CD14-positive monocyte (primary cell): ENCODE results near the gene SLC7A10. TPM values are rescaled to one million over a fixed set of nuclear protein-coding genes. Genes with fewer than 3 reads are reported as not detected.

Experiments used
- DNase-seq, 3 donors: peaks; one replicate each; pipeline ENCODE4 v3.0.0-alpha.2; 2011 to 2022
- H2AFZ ChIP-seq: 2 replicates; pipeline ENCODE4 v1.6.0; 2012; ENCODE audit warnings: mild to moderate bottlenecking, low read depth, low read length, inconsistent platforms; ENCODE audit not compliant: insufficient read depth, poor library complexity, severe bottlenecking
- H3K27ac ChIP-seq, 2 donors: 1 replicate in 1 of 2; 2 replicates in 1 of 2; pipeline ENCODE4 v1.5.1; 2012 to 2013; ENCODE audit warnings: low read length in 2 of 2, control low read depth in 1 of 2, inconsistent platforms in 1 of 2, low read depth in 1 of 2, mild to moderate bottlenecking in 1 of 2
- H3K27me3 ChIP-seq, 2 donors: one replicate each; pipeline versions ENCODE4 v1.6.0 to v1.6.1; 2011 to 2013; ENCODE audit warnings: low read length in 2 of 2; ENCODE audit not compliant: control insufficient read depth in 2 of 2, insufficient read depth in 2 of 2
- H3K36me3 ChIP-seq, 2 donors: replicated peaks in 1 of 2; 1 replicate in 1 of 2; 2 replicates in 1 of 2; pipeline versions ENCODE4 v1.5.1 to v1.6.1; 2012 to 2013; ENCODE audit warnings: low read length in 2 of 2, control low read depth in 1 of 2, inconsistent platforms in 1 of 2, mild to moderate bottlenecking in 1 of 2; ENCODE audit not compliant: insufficient read depth in 2 of 2, control insufficient read depth in 1 of 2
- H3K4me1 ChIP-seq, 2 donors: 1 replicate in 1 of 2; 2 replicates in 1 of 2; pipeline versions ENCODE4 v1.5.1 to v1.6.1; 2012 to 2013; ENCODE audit warnings: low read length in 2 of 2, control low read depth in 1 of 2, inconsistent platforms in 1 of 2, mild to moderate bottlenecking in 1 of 2, moderate library complexity in 1 of 2; ENCODE audit not compliant: insufficient read depth in 2 of 2, control insufficient read depth in 1 of 2
- H3K4me2 ChIP-seq: replicated peaks from 2 replicates; pipeline ENCODE3; 2012; ENCODE audit warnings: low read length, moderate library complexity, mild to moderate bottlenecking; ENCODE audit not compliant: poor library complexity, severe bottlenecking; ENCODE audit errors: extremely low read depth
- H3K4me3 ChIP-seq, 3 experiments: fragments of 200-600 bp in 1 of 3; sonication (generic) in 1 of 3; replicated peaks in 1 of 3; 1 replicate in 2 of 3; 2 replicates in 1 of 3; pipeline ENCODE4 v1.5.1; 2011 to 2013; ENCODE audit warnings: low read length in 3 of 3, mild to moderate bottlenecking in 3 of 3, control low read depth in 2 of 3, low read depth in 2 of 3, inconsistent platforms in 1 of 3, moderate library complexity in 1 of 3
- H3K79me2 ChIP-seq: 2 replicates; pipeline ENCODE4 v1.6.0; 2012; ENCODE audit warnings: mild to moderate bottlenecking, control low read depth, inconsistent platforms, low read length, moderate library complexity; ENCODE audit not compliant: insufficient read depth
- H3K9ac ChIP-seq: 2 replicates; pipeline ENCODE4 v1.6.0; 2017; ENCODE audit warnings: low read length, mild to moderate bottlenecking; ENCODE audit not compliant: insufficient read depth, poor library complexity, severe bottlenecking
- H3K9me3 ChIP-seq, 2 donors: replicated peaks in 1 of 2; 1 replicate in 1 of 2; 2 replicates in 1 of 2; pipeline versions ENCODE4 v1.5.1 to v1.6.1; 2012 to 2013; ENCODE audit warnings: low read length in 2 of 2, control low read depth in 1 of 2; ENCODE audit not compliant: control insufficient read depth in 1 of 2, insufficient read depth in 1 of 2
- H4K20me1 ChIP-seq: 2 replicates; pipeline ENCODE4 v1.6.0; 2012; ENCODE audit warnings: mild to moderate bottlenecking, low read length, control low read depth, moderate library complexity; ENCODE audit not compliant: insufficient read depth
- H3K27ac Mint-ChIP-seq, 7 donors: one replicate each; pipeline ENCODE4 v1.8.0; 2020; ENCODE audit warnings: mild to moderate bottlenecking in 7 of 7, mixed read lengths in 7 of 7, moderate library complexity in 6 of 7, inconsistent platforms in 2 of 7
- H3K27me3 Mint-ChIP-seq, 3 donors: one replicate each; pipeline ENCODE4 v1.8.0; 2021 to 2022; ENCODE audit warnings: low read depth in 3 of 3, mild to moderate bottlenecking in 3 of 3, mixed read lengths in 3 of 3, moderate library complexity in 3 of 3, inconsistent platforms in 1 of 3
- H3K36me3 Mint-ChIP-seq, 2 donors: one replicate each; pipeline ENCODE4 v1.8.0; 2020; ENCODE audit warnings: mixed read lengths in 2 of 2, inconsistent platforms in 1 of 2, mild to moderate bottlenecking in 1 of 2
- H3K4me1 Mint-ChIP-seq: one replicate; pipeline ENCODE4 v1.8.0; 2020; ENCODE audit warnings: mild to moderate bottlenecking, mixed read lengths
- H3K4me3 Mint-ChIP-seq, 2 donors: one replicate each; pipeline ENCODE4 v1.8.0; 2020; ENCODE audit warnings: mild to moderate bottlenecking in 2 of 2, mixed read lengths in 2 of 2, moderate library complexity in 1 of 2
- H3K9me3 Mint-ChIP-seq, 7 donors: one replicate each; pipeline ENCODE4 v1.8.0; 2020 to 2022; ENCODE audit warnings: mixed read lengths in 7 of 7, mild to moderate bottlenecking in 6 of 7, moderate library complexity in 6 of 7, inconsistent platforms in 2 of 7
- WGBS: methylation state at CpG from one replicate; pipeline ENCODE4 v1.1.5; 2013; ENCODE audit warnings: missing lambda C conversion rate; ENCODE audit not compliant: insufficient coverage; 5-methylcytosine and 5-hydroxymethylcytosine counted together
- intact Hi-C, 2 donors: fragments of 100-400 bp; cut with micrococcal nuclease; formaldehyde crosslinking; loops; one replicate each; pipeline versions ENCODE4 v1.15.0 to v1.15.1; 2023
- polyA plus RNA-seq, 3 donors: library from polyadenylated mRNA; depleted of rRNA in 1 of 3; unstranded in 2 of 3; stranded (reverse) in 1 of 3; fragments of 300-500 nt in 2 of 3; fragments of >200 nt in 1 of 3; fragmentation: Illumina TruSeq in 2 of 3; gene quantifications; 1 replicate in 2 of 3; 2 replicates in 1 of 3; pipeline ENCODE4 v1.2.3, GENCODE V29; 2012 to 2021
- TF ChIP-seq, protein P1 (sequence below): fragments of 200-600 bp; IDR thresholded peaks from one replicate; pipeline ENCODE4 v1.8.0; 2022; ENCODE audit warnings: antibody characterized with exemption, mild to moderate bottlenecking

The SLC7A10 gene
- polyA plus RNA-seq, 3 donors: 0.52 TPM; not detected in 2

DNA sequence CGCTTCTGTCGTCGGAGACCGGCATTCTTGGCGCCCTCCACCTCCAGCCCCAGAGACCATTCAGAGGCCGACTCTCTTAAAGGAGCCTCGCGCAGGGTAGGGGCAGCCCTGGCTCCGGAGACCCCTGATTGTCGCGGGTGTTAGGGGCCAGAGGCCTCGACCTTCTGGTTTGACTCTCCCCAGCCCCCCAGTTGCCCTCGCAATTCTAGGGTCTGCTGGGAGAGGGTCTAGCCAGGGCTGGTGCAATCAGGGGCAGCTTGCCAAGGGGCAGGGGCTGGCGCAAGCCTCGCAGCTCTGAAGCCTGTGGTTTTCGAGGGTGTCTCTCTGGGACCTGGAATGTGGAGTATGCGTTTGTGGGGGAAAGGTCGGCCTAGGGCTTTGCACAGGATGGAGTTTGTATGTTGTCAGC, 1.6 kb upstream of the SLC7A10 start:
- peaks cover 34 to 40% of the 10 kb centered on the region in 2 donors for H3K4me1 ChIP-seq
- no peak overlapping the region for H3K27ac ChIP-seq
- no peaks in the 10 kb centered on the region for H3K36me3 ChIP-seq
- H3K27me3 ChIP-seq: peaks cover 22 to 50% of the 10 kb centered on the region in 2 donors
- peaks cover 14 to 38% (median 28%) of the 10 kb centered on the region in 7 donors for H3K9me3 Mint-ChIP-seq
- H3K4me3 ChIP-seq: peak overlapping the region in 2 of 3 experiments; percentile 22 to 70
- H3K4me1 Mint-ChIP-seq: peaks cover 15% of the 10 kb centered on the region
- DNase-seq: no peak
- peak overlapping the region; percentile 49 for H3K9ac ChIP-seq
- H3K36me3 Mint-ChIP-seq: peaks cover 10 to 20% of the 10 kb centered on the region in 2 donors
- no peaks in the 10 kb centered on the region for H3K79me2 ChIP-seq
- peak overlapping the region; percentile 77 to 93 for H3K4me3 Mint-ChIP-seq
- peaks cover 39 to 63% (median 54%) of the 10 kb centered on the region in 3 donors for H3K27me3 Mint-ChIP-seq
- H3K9me3 ChIP-seq: peaks cover 13 to 41% of the 10 kb centered on the region in 2 donors
- WGBS: 34% methylated on average over 18 of the region's 18 CpGs
- TF ChIP-seq, protein P1, sequence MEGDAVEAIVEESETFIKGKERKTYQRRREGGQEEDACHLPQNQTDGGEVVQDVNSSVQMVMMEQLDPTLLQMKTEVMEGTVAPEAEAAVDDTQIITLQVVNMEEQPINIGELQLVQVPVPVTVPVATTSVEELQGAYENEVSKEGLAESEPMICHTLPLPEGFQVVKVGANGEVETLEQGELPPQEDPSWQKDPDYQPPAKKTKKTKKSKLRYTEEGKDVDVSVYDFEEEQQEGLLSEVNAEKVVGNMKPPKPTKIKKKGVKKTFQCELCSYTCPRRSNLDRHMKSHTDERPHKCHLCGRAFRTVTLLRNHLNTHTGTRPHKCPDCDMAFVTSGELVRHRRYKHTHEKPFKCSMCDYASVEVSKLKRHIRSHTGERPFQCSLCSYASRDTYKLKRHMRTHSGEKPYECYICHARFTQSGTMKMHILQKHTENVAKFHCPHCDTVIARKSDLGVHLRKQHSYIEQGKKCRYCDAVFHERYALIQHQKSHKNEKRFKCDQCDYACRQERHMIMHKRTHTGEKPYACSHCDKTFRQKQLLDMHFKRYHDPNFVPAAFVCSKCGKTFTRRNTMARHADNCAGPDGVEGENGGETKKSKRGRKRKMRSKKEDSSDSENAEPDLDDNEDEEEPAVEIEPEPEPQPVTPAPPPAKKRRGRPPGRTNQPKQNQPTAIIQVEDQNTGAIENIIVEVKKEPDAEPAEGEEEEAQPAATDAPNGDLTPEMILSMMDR: no peak
- intact Hi-C loops: no loop called here
- peak overlapping the region; percentile 82 for H2AFZ ChIP-seq
- H3K27ac Mint-ChIP-seq: peak overlapping the region in 1 of 7 donors; percentile 49
- no peaks in the 10 kb centered on the region for H4K20me1 ChIP-seq
- H3K4me2 ChIP-seq: peak overlapping the region; percentile 81

DNA sequence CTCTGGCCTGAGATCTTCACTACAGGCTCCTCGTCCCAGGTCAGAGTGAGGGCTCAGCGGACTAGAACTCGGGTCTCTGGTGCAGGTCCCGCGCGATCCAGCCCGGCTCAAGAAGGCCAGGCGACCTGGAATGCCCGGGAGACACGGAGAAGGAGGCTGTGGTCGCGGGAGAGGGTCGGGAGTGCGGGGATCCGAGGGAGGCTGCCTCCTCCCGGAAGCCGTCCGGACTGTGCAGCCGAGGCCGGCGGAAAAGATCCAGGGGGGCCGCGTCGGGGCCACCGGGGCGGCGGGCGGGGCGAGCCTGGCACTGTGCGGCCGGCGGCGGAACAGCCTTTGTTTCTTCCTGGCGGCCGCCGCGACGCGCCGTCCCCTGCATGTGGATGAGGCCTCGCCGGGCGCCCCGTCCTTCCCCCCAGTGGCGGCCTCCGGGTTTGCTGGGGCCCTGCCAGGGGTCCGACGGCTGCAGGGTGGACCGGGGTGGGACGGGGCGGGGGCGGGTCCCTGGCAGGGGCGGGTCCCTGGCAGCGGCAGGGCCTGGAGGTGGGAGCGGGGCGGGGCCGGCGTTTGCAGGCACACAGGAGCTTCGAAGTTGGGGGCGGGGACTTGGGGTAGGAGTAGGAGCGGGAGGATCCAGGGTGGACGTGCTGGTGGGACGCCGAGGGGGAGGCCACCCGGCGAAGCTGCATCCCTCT, 1.0 kb upstream of the SLC7A10 start:
- H3K4me2 ChIP-seq: peak overlapping the region; percentile 81
- H3K4me3 ChIP-seq: peak overlapping the region; percentile 21 to 70 (median 42)
- H3K4me1 Mint-ChIP-seq: peaks cover 15% of the 10 kb centered on the region
- intact Hi-C loops: no loop called here
- peaks cover 10 to 20% of the 10 kb centered on the region in 2 donors for H3K36me3 Mint-ChIP-seq
- TF ChIP-seq, protein P1: no peak
- no peak overlapping the region for H3K27ac Mint-ChIP-seq
- WGBS: 3% methylated on average over 45 of the region's 66 CpGs
- H3K27ac ChIP-seq: no peak overlapping the region
- H3K79me2 ChIP-seq: no peaks in the 10 kb centered on the region
- H3K4me3 Mint-ChIP-seq: peak overlapping the region; percentile 80 to 93
- H3K9me3 Mint-ChIP-seq: peaks cover 14 to 38% (median 28%) of the 10 kb centered on the region in 7 donors
- H3K4me1 ChIP-seq: peaks cover 28 to 34% of the 10 kb centered on the region in 2 donors
- peaks cover 41 to 67% (median 56%) of the 10 kb centered on the region in 3 donors for H3K27me3 Mint-ChIP-seq
- peaks cover 13 to 41% of the 10 kb centered on the region in 2 donors for H3K9me3 ChIP-seq
- H2AFZ ChIP-seq: peak overlapping the region; percentile 82
- DNase-seq: peak; percentile 30 to 41 (median 32)
- H3K36me3 ChIP-seq: no peaks in the 10 kb centered on the region
- peak overlapping the region; percentile 49 for H3K9ac ChIP-seq
- peaks cover 22 to 50% of the 10 kb centered on the region in 2 donors for H3K27me3 ChIP-seq
- no peaks in the 10 kb centered on the region for H4K20me1 ChIP-seq
